Fibroblast of peridontal ligament (primary cell): Measurements from ENCODE around the gene PCYT2.

Experiments used
- DNase-seq: peaks from one replicate; pipeline ENCODE4 v3.0.0-alpha.2; 2010; ENCODE audit errors: extremely low read depth

PCYT2 gene

DNA sequence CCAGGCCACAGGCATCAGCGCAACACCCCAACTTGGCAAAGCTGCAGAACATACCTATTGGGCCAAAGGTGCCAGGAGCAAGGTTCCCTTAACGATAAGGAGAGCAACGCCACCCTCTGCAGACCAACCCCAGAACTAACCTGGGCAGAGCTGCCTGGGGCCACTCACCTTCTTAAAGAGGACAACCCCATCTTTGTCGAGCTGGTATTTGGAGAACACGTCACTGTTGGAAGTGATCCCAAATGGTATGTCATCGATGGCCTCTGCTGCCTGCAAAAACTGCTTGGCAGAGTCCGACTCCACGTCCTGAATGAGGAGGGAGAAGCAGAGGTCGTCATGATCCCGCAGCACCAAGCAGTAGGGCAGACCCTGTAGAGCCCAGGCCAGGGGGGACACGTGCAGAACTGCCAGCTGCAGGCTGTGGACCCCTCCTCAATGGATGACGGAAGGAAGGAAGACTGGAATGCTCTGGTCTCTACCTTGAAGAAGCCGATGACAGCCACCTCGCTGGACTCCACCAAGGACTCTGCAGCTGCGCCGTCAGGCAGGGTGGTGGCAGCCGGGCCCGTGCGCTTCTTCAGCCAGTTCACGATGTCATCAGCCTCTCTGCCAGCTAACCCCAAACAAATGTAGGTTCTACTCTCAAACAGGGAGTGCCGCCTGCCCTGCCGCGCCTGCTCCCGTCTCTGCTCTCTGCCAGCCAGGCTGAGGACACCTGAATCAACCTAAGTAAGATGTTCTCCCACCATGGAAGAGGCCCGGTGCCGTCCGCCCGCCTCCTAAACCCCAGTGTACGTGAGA lies 56.0 kb downstream of the PCYT2 start:
- no peak for DNase-seq

GRCh38 chr17:81852237-81852636 lies 59.0 kb downstream of the PCYT2 start:
- no peak for DNase-seq

DNA sequence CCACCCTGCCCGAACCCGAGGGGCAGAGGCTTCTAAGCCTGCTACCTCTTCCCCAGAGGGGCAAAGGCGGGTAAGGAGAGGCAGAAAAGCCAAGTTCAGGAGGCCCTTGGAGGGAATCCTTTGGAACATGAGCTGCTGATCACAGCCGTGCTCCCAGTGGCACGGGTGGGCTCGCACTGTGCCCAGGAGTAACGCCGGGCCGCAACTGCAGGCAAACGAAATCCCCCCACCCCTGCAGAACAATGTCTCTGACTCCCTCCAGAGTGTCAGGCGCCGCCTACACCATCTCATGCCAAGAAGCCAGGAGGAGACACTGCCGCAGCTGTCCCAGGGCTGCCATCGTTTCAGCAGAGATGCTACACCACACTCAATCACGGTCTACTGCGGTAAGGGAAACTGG lies 59.8 kb downstream of the PCYT2 start:
- no peak for DNase-seq
